Thymus (tissue), 11 donors: ENCODE measurements around the gene DHTKD1. TPM values are rescaled to one million over a fixed set of nuclear protein-coding genes. Genes with fewer than 3 reads are reported as not detected.
"Not testable (repeated sequence)": the region's sequence is repeated elsewhere in the genome, so short reads cannot be mapped to it uniquely, and the experiment has no call there.

ENCODE experiments used
- DNase-seq, 9 donors: peaks; one replicate each; pipeline ENCODE4 v3.0.0-alpha.2; 2013; ENCODE audit warnings: low spot score in 9 of 9, low read depth in 6 of 9, missing footprints in 1 of 9
- H3K27ac ChIP-seq, 2 donors: one replicate each; pipeline ENCODE4 v1.5.1; 2013; ENCODE audit warnings: control low read depth in 1 of 2, low read depth in 1 of 2, low read length in 1 of 2, mild to moderate bottlenecking in 1 of 2, moderate library complexity in 1 of 2
- H3K27me3 ChIP-seq, 2 donors: one replicate each; pipeline ENCODE4 v1.5.1; 2013; ENCODE audit warnings: low read length in 1 of 2; ENCODE audit not compliant: control insufficient read depth in 2 of 2, insufficient read depth in 1 of 2
- H3K36me3 ChIP-seq, 2 donors: one replicate each; pipeline ENCODE4 v1.5.1; 2013; ENCODE audit warnings: low read length in 1 of 2, mild to moderate bottlenecking in 1 of 2, moderate library complexity in 1 of 2; ENCODE audit not compliant: control insufficient read depth in 2 of 2, insufficient read depth in 2 of 2
- H3K4me1 ChIP-seq, 2 donors: one replicate each; pipeline ENCODE4 v1.5.1; 2013; ENCODE audit warnings: low read length in 2 of 2; ENCODE audit not compliant: control insufficient read depth in 2 of 2, insufficient read depth in 2 of 2
- H3K4me3 ChIP-seq, 2 donors: one replicate each; pipeline ENCODE4 v1.5.1; 2013; ENCODE audit warnings: low read length in 2 of 2, control low read depth in 1 of 2, mild to moderate bottlenecking in 1 of 2
- H3K9me3 ChIP-seq, 2 donors: one replicate each; pipeline ENCODE4 v1.5.1; 2013; ENCODE audit warnings: low read length in 1 of 2, mild to moderate bottlenecking in 1 of 2; ENCODE audit not compliant: control insufficient read depth in 2 of 2, insufficient read depth in 1 of 2
- WGBS: extraction: QIAGEN DNeasy Blood & Tissue Kit; methylation state at CpG from one replicate; pipeline ENCODE4 v1.1.7; 2013; 5-methylcytosine and 5-hydroxymethylcytosine counted together
- polyA plus RNA-seq: library from polyadenylated mRNA; stranded (reverse); fragments of 200-250 nt; gene quantifications from one replicate; pipeline ENCODE4 v1.2.3, GENCODE V29; 2013
- total RNA-seq: library from RNA; stranded (reverse); fragments of 120-200 nt; gene quantifications from one replicate; pipeline ENCODE4 v1.2.4, GENCODE V29; 2013
- donor health status: healthy.

Gene DHTKD1
- total and polyA plus RNA-seq, 2 donors = 10.5 to 14.4 TPM

DNA sequence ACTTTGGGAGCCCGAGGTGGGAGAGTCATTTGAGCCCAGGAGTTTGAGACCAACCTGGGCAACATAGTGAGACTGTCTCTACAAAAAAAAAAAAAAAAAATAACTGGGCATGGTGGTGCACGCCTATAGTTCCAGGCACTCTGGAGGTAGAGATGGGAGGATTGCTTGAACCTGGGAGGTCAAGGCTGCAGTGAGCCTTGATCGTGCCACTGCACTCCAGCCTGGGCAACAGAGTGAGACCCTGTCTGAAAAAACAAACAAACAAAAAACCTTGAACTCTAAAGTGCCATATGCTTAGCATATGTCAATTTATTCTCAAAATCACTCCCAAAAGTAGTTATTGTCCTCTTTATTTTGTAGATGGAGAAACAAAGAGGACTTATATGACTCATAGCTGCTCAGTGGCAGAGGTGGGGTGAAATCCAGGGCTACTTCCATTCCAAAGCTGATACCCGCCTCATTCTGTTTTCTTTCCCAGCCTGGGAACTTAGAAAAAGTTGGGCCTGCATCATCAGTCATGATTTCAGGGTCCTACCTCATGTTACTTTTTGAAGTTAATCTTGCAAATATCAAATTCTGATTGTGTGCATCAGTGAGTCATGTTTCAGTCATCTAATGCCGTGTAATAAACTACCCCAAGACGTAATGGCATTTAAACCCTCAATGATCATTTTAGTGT, 13.3 kb downstream of the DHTKD1 start:
- H3K4me3 ChIP-seq = no peak overlapping the region
- 92% methylated on average over 6 of the region's 6 CpGs for WGBS
- H3K36me3 ChIP-seq = peaks cover 27 to 32% of the 10 kb centered on the region in 2 donors

DNA sequence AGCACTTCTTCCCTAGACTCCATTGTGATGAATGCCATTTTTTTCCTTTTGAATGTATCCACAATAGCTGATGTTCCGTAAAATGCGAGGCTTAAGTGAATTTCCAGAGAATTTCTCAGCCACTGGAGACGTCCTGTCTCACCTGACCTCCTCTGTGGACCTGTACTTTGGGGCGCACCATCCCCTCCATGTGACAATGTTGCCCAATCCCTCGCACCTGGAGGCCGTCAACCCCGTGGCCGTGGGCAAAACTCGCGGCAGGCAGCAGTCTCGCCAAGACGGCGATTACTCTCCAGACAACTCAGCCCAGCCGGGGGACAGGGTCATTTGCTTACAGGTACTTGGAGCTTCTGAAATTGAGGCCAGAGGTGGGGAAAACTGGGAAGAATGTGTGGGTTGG, 20.2 kb downstream of the DHTKD1 start:
- Histone ChIP-seq H3K27ac (no peak overlapping the region), H3K36me3 (peaks cover 60 to 72% of the 10 kb centered on the region in 2 donors), H3K4me3 (no peak overlapping the region), H3K4me1 (peaks cover 0 to 2% of the 10 kb centered on the region in 2 donors), H3K9me3 (no peaks in the 10 kb centered on the region), H3K27me3 (no peaks in the 10 kb centered on the region)
- no peak for DNase-seq
- WGBS = 98% methylated on average over 14 of the region's 14 CpGs

More for the DNA sequence above, 13.3 kb downstream of the DHTKD1 start:
- DNase-seq = no peak
- H3K9me3 ChIP-seq = no peaks in the 10 kb centered on the region
- H3K4me1 ChIP-seq = peaks cover 0 to 2% of the 10 kb centered on the region in 2 donors
- H3K27ac ChIP-seq = no peak overlapping the region
- H3K27me3 ChIP-seq = no peaks in the 10 kb centered on the region

GRCh38 chr10:12091421-12091820, 22.7 kb downstream of the DHTKD1 start:
- 97% methylated on average over 4 of the region's 4 CpGs for WGBS
- H3K27ac ChIP-seq = no peak overlapping the region
- no peaks in the 10 kb centered on the region for H3K9me3 ChIP-seq
- H3K4me1 ChIP-seq = no peaks in the 10 kb centered on the region
- no peak for DNase-seq
- H3K36me3 ChIP-seq = peaks cover 60 to 73% of the 10 kb centered on the region in 2 donors
- H3K4me3 ChIP-seq = no peak overlapping the region
- no peaks in the 10 kb centered on the region for H3K27me3 ChIP-seq

DNA sequence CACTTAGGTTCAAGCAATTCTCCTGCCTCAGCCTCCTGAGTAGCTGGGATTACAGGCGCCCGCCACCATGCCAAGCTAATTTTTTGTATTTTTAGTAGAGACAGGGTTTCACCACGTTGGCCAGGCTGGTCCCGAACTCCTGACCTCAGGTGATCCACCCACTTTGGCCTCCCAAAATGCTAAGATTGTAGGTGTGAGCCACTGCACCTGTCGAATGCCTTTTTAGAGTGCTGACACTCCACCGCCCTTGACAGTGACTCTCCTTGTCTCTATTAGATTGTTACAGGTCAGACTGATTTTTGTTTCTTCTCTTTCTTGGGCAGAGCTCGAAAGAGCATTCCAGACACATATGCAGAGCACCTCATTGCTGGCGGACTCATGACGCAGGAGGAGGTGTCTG, 28.6 kb downstream of the DHTKD1 start:
- not testable (repeated sequence) for DNase-seq, H3K4me1 ChIP-seq, H3K27ac ChIP-seq, H3K4me3 ChIP-seq, H3K27me3 ChIP-seq, H3K9me3 ChIP-seq
- 98% methylated on average over 9 of the region's 9 CpGs for WGBS
- peaks cover 43 to 59% of the 10 kb centered on the region in 2 donors for H3K36me3 ChIP-seq

DNA sequence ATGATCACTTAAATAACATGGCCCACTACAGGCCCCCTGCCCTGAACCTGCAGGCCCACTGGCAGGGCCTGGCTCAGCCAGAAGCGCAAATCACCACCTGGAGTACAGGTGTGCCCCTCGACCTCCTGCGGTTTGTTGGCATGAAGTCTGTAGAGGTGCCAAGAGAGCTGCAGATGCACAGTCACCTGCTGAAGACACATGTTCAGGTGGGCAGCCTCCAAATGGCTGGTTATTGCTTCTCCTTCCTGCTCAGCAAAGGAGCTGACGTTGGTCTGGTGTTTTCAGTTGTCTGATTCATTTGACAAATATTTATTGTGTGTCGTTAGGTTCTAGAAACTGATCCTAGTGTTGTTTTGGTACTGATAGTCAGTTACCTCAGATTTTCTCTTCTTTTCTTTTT, 29.0 kb downstream of the DHTKD1 start:
- WGBS = 98% methylated on average over 5 of the region's 5 CpGs
- no peak overlapping the region for H3K27ac ChIP-seq
- DNase-seq = no peak
- no peaks in the 10 kb centered on the region for H3K9me3 ChIP-seq
- peaks cover 39 to 58% of the 10 kb centered on the region in 2 donors for H3K36me3 ChIP-seq
- H3K27me3 ChIP-seq = no peaks in the 10 kb centered on the region
- H3K4me3 ChIP-seq = no peak overlapping the region
- no peaks in the 10 kb centered on the region for H3K4me1 ChIP-seq

GRCh38 chr10:12098966-12099365, 30.2 kb downstream of the DHTKD1 start:
- no peak overlapping the region for H3K4me3 ChIP-seq
- H3K27ac ChIP-seq = no peak overlapping the region
- no peaks in the 10 kb centered on the region for H3K27me3 ChIP-seq
- 98% methylated on average over 4 of the region's 4 CpGs for WGBS
- no peaks in the 10 kb centered on the region for H3K9me3 ChIP-seq
- no peaks in the 10 kb centered on the region for H3K4me1 ChIP-seq
- H3K36me3 ChIP-seq = peaks cover 43 to 57% of the 10 kb centered on the region in 2 donors
- no peak for DNase-seq

DNA sequence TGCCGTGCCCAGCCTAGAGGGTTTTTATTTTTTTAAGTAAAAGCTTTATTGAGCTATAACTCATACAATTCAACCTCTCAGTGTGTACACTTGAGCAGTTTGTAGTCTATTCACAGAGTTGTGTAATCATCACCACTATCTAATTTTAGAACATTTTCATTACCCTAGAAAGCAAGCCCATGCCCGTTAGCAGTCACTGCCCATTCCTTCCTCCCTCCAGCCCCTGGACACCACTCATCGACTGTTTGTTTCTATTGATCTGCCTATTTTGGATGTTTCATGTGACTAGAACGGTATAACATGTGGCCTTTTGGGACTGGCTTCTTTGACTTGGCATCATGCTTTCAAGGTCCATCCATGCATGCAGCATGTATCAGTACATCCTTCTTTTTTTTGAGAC, 35.0 kb downstream of the DHTKD1 start:
- no peaks in the 10 kb centered on the region for H3K27me3 ChIP-seq
- no peak overlapping the region for H3K4me3 ChIP-seq
- peaks cover 59 to 61% of the 10 kb centered on the region in 2 donors for H3K36me3 ChIP-seq
- no peak for DNase-seq
- WGBS = 97% methylated on average over 4 of the region's 4 CpGs
- H3K9me3 ChIP-seq = no peaks in the 10 kb centered on the region
- H3K4me1 ChIP-seq = no peaks in the 10 kb centered on the region
- H3K27ac ChIP-seq = no peak overlapping the region

- peaks cover 44 to 48% of the 10 kb centered on the region in 2 donors for H3K36me3 ChIP-seq
- 92% methylated on average over 14 of the region's 14 CpGs for WGBS
- no peaks in the 10 kb centered on the region for H3K27me3 ChIP-seq
These were observed 39.0 kb downstream of the DHTKD1 start for GRCh38 chr10:12107781-12108180.

DNA sequence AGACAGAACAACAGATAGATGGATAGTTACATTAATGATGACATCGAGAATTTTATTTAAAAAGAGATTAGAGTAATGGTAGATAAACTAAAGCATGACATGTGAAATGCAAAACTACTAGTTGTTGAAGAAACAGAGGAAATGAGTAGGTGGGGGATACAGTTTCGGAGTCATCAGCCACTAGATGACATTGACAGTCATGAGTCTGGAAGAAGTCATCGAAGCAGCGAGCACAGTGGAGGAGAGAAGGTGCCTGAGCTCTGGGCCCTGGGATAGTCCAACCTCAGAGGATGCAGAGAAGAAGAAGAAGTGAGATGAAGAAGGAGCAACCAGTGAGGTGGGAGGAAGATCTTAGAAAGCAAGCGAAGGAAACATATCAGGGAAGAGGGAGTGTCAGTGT, 40.5 kb downstream of the DHTKD1 start:
- WGBS = 99% methylated on average over 5 of the region's 5 CpGs
- Histone ChIP-seq H3K36me3 (peaks cover 36% of the 10 kb centered on the region in 2 donors), H3K9me3 (no peaks in the 10 kb centered on the region), H3K27me3 (no peaks in the 10 kb centered on the region), H3K4me3 (no peak overlapping the region), H3K27ac (no peak overlapping the region), H3K4me1 (peaks cover 5 to 24% of the 10 kb centered on the region in 2 donors)
- no peak for DNase-seq

More at GRCh38 chr10:12107781-12108180, 39.0 kb downstream of the DHTKD1 start:
- no peak for DNase-seq
- no peak overlapping the region for H3K27ac ChIP-seq
- H3K4me1 ChIP-seq = peaks cover 5 to 14% of the 10 kb centered on the region in 2 donors
- H3K9me3 ChIP-seq = no peaks in the 10 kb centered on the region
- H3K4me3 ChIP-seq = no peak overlapping the region
